Measurements from ENCODE around the gene MYO7A. TPM values are rescaled to one million over a fixed set of nuclear protein-coding genes. Genes with fewer than 3 reads are reported as not detected.

Gene MYO7A
- total RNA-seq, 1 donor from 2014 or later, result 0.82 TPM

- FAIRE-seq (no peak), DNase-seq (ENCODE audit: low spot score in 2 of 2) (no peak)
Observed at GRCh38 chr11:77207019-77207485, 79.0 kb downstream of the MYO7A start.

- no peak for FAIRE-seq
Observed at GRCh38 chr11:77207618-77208313, 79.7 kb downstream of the MYO7A start.

GRCh38 chr11:77208535-77208934, 80.5 kb downstream of the MYO7A start:
- FAIRE-seq, result no peak

More at GRCh38 chr11:77207618-77208313, 79.7 kb downstream of the MYO7A start:
- DNase-seq (ENCODE audit: low spot score in 2 of 2), result no peak

GRCh38 chr11:77209663-77210062, 81.6 kb downstream of the MYO7A start:
- DNase-seq (ENCODE audit: low spot score in 2 of 2), result no peak
- no peak for FAIRE-seq

More at GRCh38 chr11:77208535-77208934, 80.5 kb downstream of the MYO7A start:
- DNase-seq (ENCODE audit: low spot score in 2 of 2), result no peak

- DNase-seq (ENCODE audit: low spot score in 2 of 2) (peak in 1 of 2 donors; percentile 2), FAIRE-seq (no peak)
Observed at GRCh38 chr11:77211040-77211451, 83.0 kb downstream of the MYO7A start.

GRCh38 chr11:77211594-77212251, 83.7 kb downstream of the MYO7A start:
- no peak for FAIRE-seq

GRCh38 chr11:77212314-77213007, 84.4 kb downstream of the MYO7A start:
- peak in 1 of 2 donors; percentile 1 for DNase-seq (ENCODE audit: low spot score in 2 of 2)
- FAIRE-seq, result no peak

More at GRCh38 chr11:77211594-77212251, 83.7 kb downstream of the MYO7A start:
- DNase-seq (ENCODE audit: low spot score in 2 of 2), result peak in 1 of 2 donors; percentile 2

- DNase-seq (ENCODE audit: low spot score in 2 of 2), result peak in 1 of 2 donors; percentile 2
- no peak for FAIRE-seq
Observed at GRCh38 chr11:77213029-77213579, 85.1 kb downstream of the MYO7A start.

GRCh38 chr11:77213589-77214428, 85.8 kb downstream of the MYO7A start:
- DNase-seq (ENCODE audit: low spot score in 2 of 2) (peak in 1 of 2 donors; percentile 1), FAIRE-seq (no peak)

GRCh38 chr11:77214557-77214956, 86.5 kb downstream of the MYO7A start:
- FAIRE-seq (no peak), DNase-seq (ENCODE audit: low spot score in 2 of 2) (peak in 1 of 2 donors; percentile 4)

- FAIRE-seq, result no peak
- no peak for DNase-seq (ENCODE audit: low spot score in 2 of 2)
Observed at GRCh38 chr11:77215106-77215505, 87.1 kb downstream of the MYO7A start.

GRCh38 chr11:77217156-77217555, 89.1 kb downstream of the MYO7A start:
- FAIRE-seq (no peak), DNase-seq (ENCODE audit: low spot score in 2 of 2) (no peak)

GRCh38 chr11:77223797-77224196, 95.8 kb downstream of the MYO7A start:
- no peak for FAIRE-seq

GRCh38 chr11:77230878-77231605, 103.0 kb downstream of the MYO7A start:
- FAIRE-seq (no peak), DNase-seq (ENCODE audit: low spot score in 2 of 2) (no peak)

More at GRCh38 chr11:77223797-77224196, 95.8 kb downstream of the MYO7A start:
- DNase-seq (ENCODE audit: low spot score in 2 of 2), result no peak

- DNase-seq (ENCODE audit: low spot score in 2 of 2), result no peak
- FAIRE-seq, result no peak
Observed at GRCh38 chr11:77231800-77232199, 103.8 kb downstream of the MYO7A start.

- DNase-seq (ENCODE audit: low spot score in 2 of 2) (no peak), FAIRE-seq (no peak)
Observed at GRCh38 chr11:77232242-77232641, 104.2 kb downstream of the MYO7A start.

GRCh38 chr11:77233011-77233410, 105.0 kb downstream of the MYO7A start:
- DNase-seq (ENCODE audit: low spot score in 2 of 2), result no peak
- FAIRE-seq, result no peak

GRCh38 chr11:77236901-77237300, 108.9 kb downstream of the MYO7A start:
- DNase-seq (ENCODE audit: low spot score in 2 of 2), result no peak

More at GRCh38 chr11:77236901-77237300, 108.9 kb downstream of the MYO7A start:
- no peak for FAIRE-seq

All from frontal cortex (tissue), 4 donors.